RWPE2 (cell line): ENCODE data around the gene GDF15.
A peak's percentile ranks its signal among the peaks of the same experiment; 100 is the strongest.
"Not testable (repeated sequence)": the region's sequence is repeated elsewhere in the genome, so short reads cannot be mapped to it uniquely, and the experiment has no call there.

Source experiments
- ATAC-seq: fragments of 200-7000 bp; cut with Tn5 transposase; 3 replicates; pipeline ENCODE4 v1.9.1; 2021; ENCODE audit warnings: low read depth
- DNase-seq: peaks from one replicate; pipeline ENCODE4 v3.0.0-alpha.2; 2020; ENCODE audit warnings: low spot score
- H3K27ac ChIP-seq: fragments of 450-650 bp; 2 replicates; pipeline ENCODE4 v1.5.1; 2017; ENCODE audit warnings: mild to moderate bottlenecking; ENCODE audit not compliant: poor library complexity, severe bottlenecking
- H3K27me3 ChIP-seq: fragments of 250-450 bp; sonication (Bioruptor Pico); 2 replicates; pipeline ENCODE4 v1.5.1; 2021; ENCODE audit warnings: mild to moderate bottlenecking, moderate library complexity; ENCODE audit not compliant: insufficient read depth, poor library complexity, severe bottlenecking
- H3K36me3 ChIP-seq: fragments of 250-450 bp; sonication (Bioruptor Pico); 2 replicates; pipeline ENCODE4 v1.5.1; 2020; ENCODE audit warnings: low read depth, mild to moderate bottlenecking, moderate library complexity
- H3K4me1 ChIP-seq: fragments of 250-450 bp; sonication (Bioruptor Pico); 2 replicates; pipeline ENCODE4 v1.5.1; 2021; ENCODE audit warnings: mild to moderate bottlenecking, moderate library complexity; ENCODE audit not compliant: insufficient read depth, poor library complexity, severe bottlenecking
- H3K4me3 ChIP-seq: fragments of 250-450 bp; sonication (Bioruptor Pico); 2 replicates; pipeline ENCODE4 v1.5.1; 2021; ENCODE audit warnings: mild to moderate bottlenecking, moderate library complexity; ENCODE audit not compliant: severe bottlenecking
- H3K9me3 ChIP-seq: fragments of 250-450 bp; sonication (Bioruptor Pico); 2 replicates; pipeline ENCODE4 v1.5.1; 2021; ENCODE audit warnings: mild to moderate bottlenecking, moderate library complexity; ENCODE audit not compliant: severe bottlenecking
- TF ChIP-seq, protein P1 (sequence below): fragments of 450-650 bp; IDR thresholded peaks from one replicate; pipeline ENCODE4 v1.5.1; 2017; ENCODE audit warnings: mild to moderate bottlenecking, moderate library complexity; ENCODE audit not compliant: poor library complexity, severe bottlenecking

GDF15 gene

DNA sequence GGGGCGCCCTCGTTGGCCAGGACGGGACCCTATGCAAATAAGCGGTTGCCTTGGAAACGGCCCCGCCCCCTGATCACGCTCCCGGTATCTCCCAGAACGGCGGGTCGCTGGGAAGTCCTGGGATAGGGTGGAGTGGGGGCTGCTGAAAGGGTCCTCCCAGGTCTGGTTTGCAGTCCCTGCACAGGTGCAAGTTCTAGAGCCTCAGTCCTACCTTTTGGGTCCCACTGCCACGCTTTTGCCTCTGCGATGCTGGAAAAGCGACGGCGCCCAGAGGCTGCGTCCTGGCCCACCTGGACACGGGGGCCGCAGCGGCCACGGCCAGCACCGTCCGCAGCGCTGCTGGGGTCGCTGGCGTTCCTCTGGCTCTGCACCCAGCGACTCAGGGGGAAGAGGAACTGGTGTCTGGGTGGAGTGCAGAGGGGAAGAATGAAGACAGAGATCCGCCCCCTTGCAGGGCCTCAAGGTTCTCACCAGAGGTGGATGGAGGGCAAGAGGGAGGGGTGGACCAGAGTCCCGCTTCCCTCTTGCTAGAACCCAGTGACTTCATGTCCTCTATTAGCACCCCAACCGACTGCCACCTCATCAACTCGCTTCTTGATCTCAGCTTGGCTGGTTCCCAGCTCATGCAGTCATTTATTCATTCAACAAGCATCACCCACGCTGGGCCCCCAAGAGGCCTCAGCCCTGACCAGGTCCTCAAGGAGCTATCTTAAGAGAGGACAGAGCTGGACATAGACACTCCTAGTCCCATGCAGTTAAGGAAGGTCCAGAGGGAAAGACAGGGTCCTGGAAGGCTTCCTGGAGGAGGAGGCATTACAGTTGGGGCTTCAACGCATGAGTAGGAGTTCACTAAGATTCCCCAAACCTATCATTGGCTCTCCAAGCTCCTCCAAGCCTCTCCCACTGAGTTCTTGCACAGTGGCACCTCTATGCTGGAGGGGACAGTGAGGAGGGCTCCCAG is 11.6 kb downstream of the GDF15 start, which contains the start of gene LRRC25:
TSS of gene LRRC25 (minus strand) at position 381 of the 961 bp plus-strand sequence. CDS start 659 bp downstream, outside the sequence.
- Histone ChIP-seq H3K36me3 (no peaks in the 10 kb centered on the region), H3K9me3 (no peaks in the 10 kb centered on the region), H3K4me1 (peaks cover 4% of the 10 kb centered on the region), H3K27ac (no peak within 1 kb of the TSS), H3K4me3 (no peak within 1 kb of the TSS), H3K27me3 (no peaks in the 10 kb centered on the region)
- ATAC-seq (no peak), DNase-seq (no peak)
- TF ChIP-seq, protein P1, sequence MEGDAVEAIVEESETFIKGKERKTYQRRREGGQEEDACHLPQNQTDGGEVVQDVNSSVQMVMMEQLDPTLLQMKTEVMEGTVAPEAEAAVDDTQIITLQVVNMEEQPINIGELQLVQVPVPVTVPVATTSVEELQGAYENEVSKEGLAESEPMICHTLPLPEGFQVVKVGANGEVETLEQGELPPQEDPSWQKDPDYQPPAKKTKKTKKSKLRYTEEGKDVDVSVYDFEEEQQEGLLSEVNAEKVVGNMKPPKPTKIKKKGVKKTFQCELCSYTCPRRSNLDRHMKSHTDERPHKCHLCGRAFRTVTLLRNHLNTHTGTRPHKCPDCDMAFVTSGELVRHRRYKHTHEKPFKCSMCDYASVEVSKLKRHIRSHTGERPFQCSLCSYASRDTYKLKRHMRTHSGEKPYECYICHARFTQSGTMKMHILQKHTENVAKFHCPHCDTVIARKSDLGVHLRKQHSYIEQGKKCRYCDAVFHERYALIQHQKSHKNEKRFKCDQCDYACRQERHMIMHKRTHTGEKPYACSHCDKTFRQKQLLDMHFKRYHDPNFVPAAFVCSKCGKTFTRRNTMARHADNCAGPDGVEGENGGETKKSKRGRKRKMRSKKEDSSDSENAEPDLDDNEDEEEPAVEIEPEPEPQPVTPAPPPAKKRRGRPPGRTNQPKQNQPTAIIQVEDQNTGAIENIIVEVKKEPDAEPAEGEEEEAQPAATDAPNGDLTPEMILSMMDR: no peak

DNA sequence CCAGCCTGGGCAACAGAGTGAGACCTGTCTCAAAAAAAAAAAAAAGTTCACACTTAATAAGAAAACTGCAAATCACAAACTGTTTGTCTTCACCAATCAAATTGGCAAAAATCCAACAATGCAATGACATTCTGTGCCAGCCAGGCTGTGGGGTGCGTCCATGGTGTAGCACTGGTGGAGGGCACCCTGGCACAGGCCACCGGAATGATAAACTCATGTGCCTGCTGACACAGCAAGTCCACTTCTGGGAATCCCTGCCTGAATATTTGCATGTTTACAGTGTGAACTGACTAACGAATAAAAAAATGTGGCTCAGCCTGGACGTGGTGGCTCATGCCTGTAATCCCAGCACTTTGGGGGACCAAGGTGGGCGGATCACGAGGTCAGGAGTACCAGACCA is 13.1 kb downstream of the GDF15 start:
- H3K27ac ChIP-seq: no peak overlapping the region
- peaks cover 4% of the 10 kb centered on the region for H3K4me1 ChIP-seq
- H3K27me3 ChIP-seq: no peaks in the 10 kb centered on the region
- H3K36me3 ChIP-seq: no peaks in the 10 kb centered on the region
- DNase-seq (no peak), ATAC-seq (peak; percentile 51; the same call in 2 of the 3 replicates)
- TF ChIP-seq, protein P1: no peak
- H3K9me3 ChIP-seq: no peaks in the 10 kb centered on the region
- no peak overlapping the region for H3K4me3 ChIP-seq

DNA sequence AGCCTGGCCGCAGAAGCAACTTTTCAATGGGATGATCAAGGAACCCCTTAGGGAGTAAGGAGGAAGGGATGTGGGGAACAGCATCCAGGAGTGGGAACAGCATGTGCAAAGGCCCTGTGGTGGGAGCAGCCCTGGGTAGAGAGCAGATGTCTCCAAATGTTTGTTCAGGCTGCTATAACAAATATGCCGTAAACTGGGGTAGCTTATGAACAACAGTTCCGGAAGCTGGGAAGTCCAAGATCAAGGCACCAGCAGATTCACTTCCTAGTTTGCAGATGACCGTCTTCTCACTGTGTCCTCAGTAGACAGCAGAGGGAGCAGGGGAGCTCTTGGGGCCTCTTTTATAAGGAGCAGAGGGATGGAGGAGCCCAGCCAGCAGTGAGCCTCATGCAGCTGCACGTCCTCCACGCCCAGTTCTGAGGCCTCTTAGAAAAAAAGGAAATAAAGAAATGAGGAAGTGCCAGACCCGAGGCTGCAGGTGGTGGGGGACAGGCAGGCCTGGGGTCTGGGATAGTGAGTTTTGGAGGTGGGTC is 15.7 kb downstream of the GDF15 start:
- no peak overlapping the region for H3K4me3 ChIP-seq
- H3K9me3 ChIP-seq: no peaks in the 10 kb centered on the region
- peak; percentile 83 for ATAC-seq
- DNase-seq: no peak
- H3K27me3 ChIP-seq: no peaks in the 10 kb centered on the region
- H3K4me1 ChIP-seq: peaks cover 4% of the 10 kb centered on the region
- H3K27ac ChIP-seq: no peak overlapping the region
- no peaks in the 10 kb centered on the region for H3K36me3 ChIP-seq
- TF ChIP-seq, protein P1: peak; percentile 57

DNA sequence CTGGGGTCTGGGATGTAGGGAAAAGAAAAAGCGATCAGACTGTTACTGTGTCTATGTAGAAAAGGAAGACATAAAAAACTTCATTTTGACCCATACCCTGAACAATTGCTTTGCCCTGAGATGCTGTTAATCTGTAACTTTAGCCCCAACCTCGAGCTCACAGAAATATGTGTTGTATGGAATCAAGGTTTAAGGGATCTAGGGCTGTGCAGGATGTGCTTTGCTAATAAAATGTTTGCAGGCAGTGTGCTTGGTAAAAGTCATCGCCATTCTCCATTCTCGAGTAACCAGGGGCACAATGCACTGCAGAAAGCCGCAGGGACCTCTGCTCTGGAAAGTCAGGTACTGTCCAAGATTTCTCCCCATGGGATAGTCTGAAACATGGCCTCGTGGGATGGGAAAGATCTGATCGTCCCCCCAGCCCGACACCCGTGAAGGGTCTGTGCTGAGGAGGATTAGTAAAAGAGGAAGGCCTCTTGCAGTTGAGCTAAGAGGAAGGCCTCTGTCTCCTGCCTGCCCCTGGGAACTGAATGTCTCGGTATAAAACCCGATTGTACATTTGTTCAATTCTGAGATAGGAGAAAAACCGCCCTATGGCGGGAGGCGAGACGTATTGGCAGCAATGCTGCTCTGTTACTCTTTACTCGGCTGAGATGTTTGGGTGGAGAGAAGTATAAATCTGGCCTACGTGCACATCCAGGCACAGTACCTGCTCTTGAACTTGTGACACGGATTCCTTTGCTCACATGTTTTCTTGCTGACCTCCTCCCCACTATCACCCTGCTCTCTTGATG is 16.7 kb downstream of the GDF15 start:
- not testable (repeated sequence) for H3K4me1 ChIP-seq, H3K4me3 ChIP-seq, H3K9me3 ChIP-seq, ATAC-seq, H3K27me3 ChIP-seq, DNase-seq, H3K36me3 ChIP-seq, H3K27ac ChIP-seq

DNA sequence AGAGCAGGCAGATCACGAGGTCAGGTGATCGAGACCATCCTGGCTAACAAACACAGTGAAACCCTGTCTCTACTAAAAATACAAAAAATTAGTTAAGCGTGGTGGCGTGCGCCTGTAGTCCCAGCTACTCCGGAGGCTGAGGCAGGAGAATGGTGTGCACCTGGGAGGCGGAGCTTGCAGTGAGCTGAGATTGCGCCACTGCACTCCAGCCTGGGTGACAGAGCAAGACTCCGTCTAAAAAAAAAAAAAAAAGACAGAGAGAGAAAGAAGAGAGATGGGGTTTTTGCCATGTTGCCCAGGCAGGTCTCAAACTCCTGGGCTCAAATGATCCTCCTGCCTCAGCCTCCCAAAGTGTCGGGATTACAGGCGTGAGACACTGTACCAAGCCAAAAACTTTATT is 19.8 kb downstream of the GDF15 start:
- not testable (repeated sequence) for H3K4me3 ChIP-seq, H3K9me3 ChIP-seq, H3K4me1 ChIP-seq, H3K36me3 ChIP-seq, ATAC-seq, H3K27me3 ChIP-seq, H3K27ac ChIP-seq, DNase-seq
